ENCODE results near the gene STK26. TPM values are rescaled to one million over a fixed set of nuclear protein-coding genes. Genes with fewer than 3 reads are reported as not detected.

The STK26 gene
- total RNA-seq, 4 donors from 2014 or later: 0.58 to 3.1 (median 0.86) TPM

- intact Hi-C loops (cut with DNase I; ENCODE audit: low total_unique reads): no loop called here
- H3K27me3 ChIP-seq: peaks cover 0 to 3% (median 0%) of the 10 kb centered on the region in 3 donors
- DNase-seq: no peak
- TF ChIP-seq, protein P1, sequence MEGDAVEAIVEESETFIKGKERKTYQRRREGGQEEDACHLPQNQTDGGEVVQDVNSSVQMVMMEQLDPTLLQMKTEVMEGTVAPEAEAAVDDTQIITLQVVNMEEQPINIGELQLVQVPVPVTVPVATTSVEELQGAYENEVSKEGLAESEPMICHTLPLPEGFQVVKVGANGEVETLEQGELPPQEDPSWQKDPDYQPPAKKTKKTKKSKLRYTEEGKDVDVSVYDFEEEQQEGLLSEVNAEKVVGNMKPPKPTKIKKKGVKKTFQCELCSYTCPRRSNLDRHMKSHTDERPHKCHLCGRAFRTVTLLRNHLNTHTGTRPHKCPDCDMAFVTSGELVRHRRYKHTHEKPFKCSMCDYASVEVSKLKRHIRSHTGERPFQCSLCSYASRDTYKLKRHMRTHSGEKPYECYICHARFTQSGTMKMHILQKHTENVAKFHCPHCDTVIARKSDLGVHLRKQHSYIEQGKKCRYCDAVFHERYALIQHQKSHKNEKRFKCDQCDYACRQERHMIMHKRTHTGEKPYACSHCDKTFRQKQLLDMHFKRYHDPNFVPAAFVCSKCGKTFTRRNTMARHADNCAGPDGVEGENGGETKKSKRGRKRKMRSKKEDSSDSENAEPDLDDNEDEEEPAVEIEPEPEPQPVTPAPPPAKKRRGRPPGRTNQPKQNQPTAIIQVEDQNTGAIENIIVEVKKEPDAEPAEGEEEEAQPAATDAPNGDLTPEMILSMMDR (IDR thresholded peaks at IDR 0.05 in 4 of 5, conservative IDR thresholded peaks at IDR 0.05 in 1 of 5): no peak
- no peak for TF ChIP-seq POLR2A (IDR thresholded peaks at IDR 0.05)
- ATAC-seq: no peak
- no peak overlapping the region for H3K27ac ChIP-seq
- no peak overlapping the region for H3K4me3 ChIP-seq
- no peaks in the 10 kb centered on the region for H3K9me3 ChIP-seq
- H3K36me3 ChIP-seq: no peaks in the 10 kb centered on the region
- no peaks in the 10 kb centered on the region for H3K4me1 ChIP-seq
- in situ Hi-C loops (cut with MboI; ENCODE audit: low sequenced_read_pairs in 4 of 4): no loop called here
These were observed 45.3 kb downstream of the STK26 start for GRCh38 chrX:132068405-132068804.

DNA sequence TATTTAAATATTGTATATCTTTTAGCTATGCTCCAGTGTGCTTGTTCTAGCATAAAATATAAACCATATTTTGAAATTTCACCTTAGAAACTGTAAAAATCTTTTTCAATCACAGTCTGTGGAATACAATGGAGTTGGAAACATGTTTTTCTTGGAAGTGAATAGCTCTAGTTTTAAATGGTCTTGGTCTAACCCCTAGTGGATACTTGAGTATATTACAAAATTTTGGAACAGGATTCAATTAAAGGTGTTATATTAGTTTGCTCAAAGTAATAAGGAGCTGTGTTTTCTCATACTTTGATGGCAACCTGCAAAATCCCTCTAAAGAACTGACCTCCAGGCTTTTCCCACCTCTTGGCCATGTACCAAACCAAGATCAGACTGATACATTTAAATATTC lies 48.2 kb downstream of the STK26 start:
- Histone ChIP-seq H3K9me3 (no peaks in the 10 kb centered on the region), H3K36me3 (no peaks in the 10 kb centered on the region), H3K27ac (no peak overlapping the region), H3K4me3 (no peak overlapping the region), H3K4me1 (no peaks in the 10 kb centered on the region), H3K27me3 (peaks cover 0 to 3% (median 0%) of the 10 kb centered on the region in 3 donors)
- ATAC-seq: no peak
- intact Hi-C loops (cut with DNase I; ENCODE audit: low total_unique reads) (no loop called here), in situ Hi-C loops (cut with MboI; ENCODE audit: low sequenced_read_pairs in 4 of 4) (no loop called here)
- no peak for DNase-seq
- no peak for TF ChIP-seq POLR2A (IDR thresholded peaks at IDR 0.05)
- TF ChIP-seq, protein P1 (IDR thresholded peaks at IDR 0.05 in 4 of 5, conservative IDR thresholded peaks at IDR 0.05 in 1 of 5): peak in 1 of 5 experiments; percentile 22

DNA sequence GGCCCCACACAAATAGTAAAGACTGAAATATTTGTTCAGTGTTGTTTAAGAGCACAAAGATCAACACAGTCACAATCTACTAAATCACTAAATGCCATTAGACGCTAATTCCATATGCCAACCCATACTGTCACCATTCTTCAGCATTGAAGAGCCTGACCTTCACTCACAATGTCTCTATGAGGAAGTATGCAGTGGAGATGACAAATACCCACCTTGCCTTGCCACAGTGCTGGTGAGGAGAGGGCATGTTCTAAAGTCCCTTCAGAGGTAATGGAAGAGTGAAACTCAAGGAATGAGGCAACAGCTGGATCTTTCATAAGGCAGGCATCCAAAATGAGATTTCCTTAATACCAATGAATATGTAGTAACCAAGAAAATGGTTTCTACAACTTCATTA lies 54.3 kb downstream of the STK26 start:
- Histone ChIP-seq H3K4me3 (no peak overlapping the region), H3K9me3 (no peaks in the 10 kb centered on the region), H3K4me1 (no peaks in the 10 kb centered on the region), H3K36me3 (no peaks in the 10 kb centered on the region), H3K27me3 (no peaks in the 10 kb centered on the region), H3K27ac (no peak overlapping the region)
- no peak for ATAC-seq
- intact Hi-C loops (cut with DNase I; ENCODE audit: low total_unique reads) (no loop called here), in situ Hi-C loops (cut with MboI; ENCODE audit: low sequenced_read_pairs in 4 of 4) (loop anchor here in 1 of 4 donors (25.0 kb wide), 2 partner anchors 135 to 535 kb away; partner anchors contain the start of gene RAP2C)
- no peak for DNase-seq
- TF ChIP-seq POLR2A (IDR thresholded peaks at IDR 0.05): no peak
- TF ChIP-seq, protein P1 (IDR thresholded peaks at IDR 0.05 in 4 of 5, conservative IDR thresholded peaks at IDR 0.05 in 1 of 5): no peak

DNA sequence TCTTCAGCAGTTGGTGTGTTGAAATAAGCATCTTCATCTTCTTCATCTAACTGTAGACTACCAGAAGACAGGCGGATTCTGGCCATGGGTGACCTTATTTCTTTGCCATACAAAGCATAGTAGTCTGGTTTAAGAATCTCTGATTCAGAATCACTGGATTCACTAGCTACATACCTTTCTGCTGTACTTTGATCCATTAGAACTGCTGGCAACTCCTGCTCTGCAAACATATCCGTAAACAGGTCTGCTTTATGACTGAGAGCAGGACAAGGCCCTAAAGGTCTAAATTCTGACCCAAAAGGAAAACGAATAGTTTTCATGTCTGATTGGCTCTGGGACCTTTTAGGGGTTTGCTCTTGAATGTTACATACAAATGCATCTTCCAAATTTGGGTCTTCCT lies 54.8 kb downstream of the STK26 start:
- no peak overlapping the region for H3K4me3 ChIP-seq
- intact Hi-C loops (cut with DNase I; ENCODE audit: low total_unique reads): no loop called here
- ATAC-seq (no peak), DNase-seq (no peak)
- H3K9me3 ChIP-seq: no peaks in the 10 kb centered on the region
- no peaks in the 10 kb centered on the region for H3K4me1 ChIP-seq
- TF ChIP-seq, protein P1 (IDR thresholded peaks at IDR 0.05 in 4 of 5, conservative IDR thresholded peaks at IDR 0.05 in 1 of 5): no peak
- TF ChIP-seq POLR2A (IDR thresholded peaks at IDR 0.05): no peak
- no peak overlapping the region for H3K27ac ChIP-seq
- in situ Hi-C loops (cut with MboI; ENCODE audit: low sequenced_read_pairs in 4 of 4): loop anchor here in 1 of 4 donors (25.0 kb wide), 2 partner anchors 134 to 534 kb away; partner anchors contain the start of gene RAP2C
- H3K36me3 ChIP-seq: no peaks in the 10 kb centered on the region
- no peaks in the 10 kb centered on the region for H3K27me3 ChIP-seq

DNA sequence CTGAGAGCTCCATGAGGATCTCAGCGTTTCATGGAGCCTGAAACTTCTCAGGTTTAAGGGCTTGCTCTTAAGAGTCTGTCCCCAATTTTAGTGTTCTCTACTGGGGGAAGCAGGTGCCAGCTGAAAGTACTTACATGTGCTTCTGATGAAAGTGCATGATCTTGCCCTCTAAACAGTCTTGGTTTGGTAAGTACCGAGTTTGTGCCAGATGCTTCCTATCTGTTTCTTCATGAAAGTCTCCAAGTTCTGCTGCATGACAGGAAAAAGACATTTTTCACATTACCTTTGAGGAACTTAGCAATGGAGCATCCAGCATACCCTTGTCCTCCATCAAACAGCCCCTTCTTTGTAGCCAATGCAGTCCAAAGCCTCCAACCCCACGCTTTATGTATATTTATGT lies 62.7 kb downstream of the STK26 start:
- intact Hi-C loops (cut with DNase I; ENCODE audit: low total_unique reads) (no loop called here), in situ Hi-C loops (cut with MboI; ENCODE audit: low sequenced_read_pairs in 4 of 4) (loop anchor here in 1 of 4 donors (25.0 kb wide), 2 partner anchors 127 to 527 kb away; partner anchors contain the start of gene RAP2C)
- ATAC-seq (no peak), DNase-seq (no peak)
- H3K27ac ChIP-seq: no peak overlapping the region
- H3K4me1 ChIP-seq: no peaks in the 10 kb centered on the region
- H3K27me3 ChIP-seq: no peaks in the 10 kb centered on the region
- no peaks in the 10 kb centered on the region for H3K9me3 ChIP-seq
- H3K36me3 ChIP-seq: no peaks in the 10 kb centered on the region
- no peak for TF ChIP-seq POLR2A (IDR thresholded peaks at IDR 0.05)
- TF ChIP-seq, protein P1 (IDR thresholded peaks at IDR 0.05 in 4 of 5, conservative IDR thresholded peaks at IDR 0.05 in 1 of 5): no peak
- no peak overlapping the region for H3K4me3 ChIP-seq

Data from gastrocnemius medialis (tissue), 4 donors.